Panc1 (cell line): ENCODE results near the gene MYH7. TPM values are rescaled to one million over a fixed set of nuclear protein-coding genes. Genes with fewer than 3 reads are reported as not detected.

Experiments used
- ATAC-seq: fragments of 200-7000 bp; cut with Tn5 transposase; 2 replicates; pipeline ENCODE4 v1.9.1; 2020; ENCODE audit warnings: mild to moderate bottlenecking, moderate library complexity
- BruUV-seq: library from RNA; stranded (reverse); fragments of 400-500 nt; replicated peaks from 2 replicates; lab custom pipeline; 2021; lab: Mats Ljungman, UMichigan
- CTCF ChIA-PET: fragments of 300-600 bp; sonication (Branson Sonifier 250); formaldehyde crosslinking; loops from one replicate; lab custom pipeline; 2022; ENCODE audit warnings: antibody characterized with exemption; lab: Charles Lee
- POLR2A ChIA-PET: fragments of 300-600 bp; sonication (Branson Sonifier 250); formaldehyde crosslinking; loops from one replicate; lab custom pipeline; 2022; ENCODE audit warnings: antibody characterized with exemption; lab: Charles Lee
- DNase-seq: peaks from one replicate; pipeline ENCODE4 v3.0.0-alpha.2; 2010; ENCODE audit warnings: low read depth, low spot score
- H3K27ac ChIP-seq: 2 replicates; pipeline ENCODE4 v1.5.1; 2011; ENCODE audit warnings: mild to moderate bottlenecking, low read length, inconsistent platforms
- H3K27me3 ChIP-seq: fragments of 200-500 bp; sonication (Bioruptor generic); 2 replicates; pipeline ENCODE4 v1.6.0; 2014; ENCODE audit warnings: low read length, inconsistent platforms; ENCODE audit not compliant: control insufficient read depth, insufficient read depth
- H3K36me3 ChIP-seq: fragments of 200-500 bp; sonication (Bioruptor generic); 2 replicates; pipeline ENCODE4 v1.5.1; 2014; ENCODE audit warnings: inconsistent platforms, mild to moderate bottlenecking, low read length, moderate library complexity; ENCODE audit not compliant: control insufficient read depth, insufficient read depth
- H3K4me1 ChIP-seq: 2 replicates; pipeline ENCODE4 v1.5.1; 2011; ENCODE audit warnings: inconsistent platforms, mild to moderate bottlenecking, low read length, moderate library complexity; ENCODE audit not compliant: control insufficient read depth, insufficient read depth
- H3K4me3 ChIP-seq, 2 experiments: 2 replicates each; pipeline ENCODE4 v1.5.1; 2011 to 2012; ENCODE audit warnings: low read depth in 2 of 2, low read length in 2 of 2, mild to moderate bottlenecking in 2 of 2, inconsistent platforms in 1 of 2, moderate library complexity in 1 of 2
- H3K9me3 ChIP-seq: fragments of 200-500 bp; sonication (Bioruptor generic); 2 replicates; pipeline ENCODE4 v1.5.1; 2014; ENCODE audit warnings: low read depth, mild to moderate bottlenecking, inconsistent platforms, low read length, moderate library complexity; ENCODE audit not compliant: control insufficient read depth, insufficient read depth
- CTCF ChIP-seq: fragments of 450-650 bp; IDR thresholded peaks from 2 replicates; pipeline ENCODE4 v1.5.1; 2017; ENCODE audit warnings: mild to moderate bottlenecking
- POLR2AphosphoS5 ChIP-seq: IDR thresholded peaks from 2 replicates; pipeline ENCODE4 v1.6.1; 2012; ENCODE audit warnings: mild to moderate bottlenecking, low read depth, low read length, moderate library complexity
- SIN3A ChIP-seq: IDR thresholded peaks from 2 replicates; pipeline ENCODE4 v1.6.1; 2012; ENCODE audit warnings: low read depth, mild to moderate bottlenecking, low read length, moderate library complexity, borderline replicate concordance; ENCODE audit not compliant: insufficient read depth
- TCF7L2 ChIP-seq: IDR thresholded peaks from 2 replicates; pipeline ENCODE4 v1.6.1; 2011; ENCODE audit warnings: mild to moderate bottlenecking, low read depth, low read length, inconsistent platforms
- in situ Hi-C: cut with HindIII; loops from 2 replicates; pipeline ENCODE4 v1.10.0; 2016; ENCODE audit warnings: low sequenced_read_pairs, low pct_unique_long_range_greater_than_20kb
- intact Hi-C: fragments of 100-400 bp; cut with micrococcal nuclease; formaldehyde crosslinking; loops from one replicate; pipeline ENCODE4 v1.10.0; 2022; ENCODE audit not compliant: unreplicated experiment
- total RNA-seq: library from RNA; stranded (reverse); gene quantifications from one replicate; pipeline ENCODE4 v1.2.1, GENCODE V29; 2021; ENCODE audit not compliant: unreplicated experiment
- TF ChIP-seq, protein P1 (sequence below), 2 experiments: IDR thresholded peaks; 2 replicates each; pipeline ENCODE4 v1.6.1; 2011 to 2012; ENCODE audit warnings: low read depth in 2 of 2, control low read depth in 1 of 2, low read length in 1 of 2, mild to moderate bottlenecking in 1 of 2, moderate library complexity in 1 of 2; ENCODE audit not compliant: insufficient read depth in 1 of 2

Gene MYH7
- total RNA-seq, 1 experiment from 2014 or later, result not detected

DNA sequence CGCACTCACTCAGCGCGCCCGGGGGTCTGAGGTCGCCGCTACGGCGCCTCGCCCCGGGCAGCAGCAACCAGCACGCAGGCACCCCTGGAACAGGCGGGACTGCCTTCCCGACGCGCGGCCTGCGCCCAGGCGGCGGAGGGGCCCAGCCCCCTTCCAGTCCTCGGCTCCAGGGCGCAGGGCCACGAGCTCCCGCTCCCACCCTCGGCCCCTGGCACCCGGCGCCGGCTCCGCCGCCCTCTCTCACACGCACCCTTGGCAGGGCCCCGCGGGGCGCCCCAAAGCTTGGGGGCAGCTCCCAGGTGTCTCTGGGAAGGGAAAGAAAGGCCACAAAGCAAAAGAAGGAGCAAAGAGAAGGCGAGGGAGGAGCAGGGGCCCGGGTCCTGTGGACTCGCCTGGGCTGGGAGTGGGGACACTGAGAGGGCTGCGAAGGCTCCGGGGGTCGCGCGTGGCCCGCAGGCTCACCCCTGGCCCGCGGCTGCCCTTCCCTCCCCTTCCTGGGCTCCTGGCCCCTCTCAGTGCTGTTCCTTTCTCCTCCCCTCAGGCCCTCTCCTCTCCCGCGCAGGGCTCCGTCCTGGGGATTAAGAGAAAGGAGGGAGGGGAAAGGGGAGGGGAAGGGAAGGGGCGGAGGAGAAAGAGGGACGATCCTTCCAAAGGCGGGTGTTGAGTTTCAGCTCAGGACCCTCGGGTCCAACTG, 69.6 kb downstream of the MYH7 start:
- ATAC-seq, result no peak
- no TSS peak for BruUV-seq
- in situ Hi-C loops, result no loop called here

GRCh38 chr14:23365036-23365731, 70.3 kb downstream of the MYH7 start, which contains the start of gene EFS:
TSS of gene EFS (minus strand) at chr14:23365172. CDS start at chr14:23365025, 147 bp downstream.
- H3K4me1 ChIP-seq, result no peaks in the 10 kb centered on the region
- peak within 1 kb of the TSS in 1 of 2 experiments; percentile 11; a peak in 1 of 4 replicates for H3K4me3 ChIP-seq
- intact Hi-C loops, result no loop called here
- H3K27ac ChIP-seq, result no peak within 1 kb of the TSS
- ATAC-seq (no peak), DNase-seq (no peak)
- ChIA-PET CTCF (interaction anchor here (0.6 kb wide), 1 partner anchor 124 kb away, joined by 7 read pairs; no protein-coding TSS in a partner anchor), POLR2A (no interaction called here)
- in situ Hi-C loops, result no loop called here
- BruUV-seq, result no TSS peak
- H3K27me3 ChIP-seq, result no peaks in the 10 kb centered on the region; the same call in 1 of the 2 replicates
- H3K36me3 ChIP-seq, result no peaks in the 10 kb centered on the region
- no peaks in the 10 kb centered on the region for H3K9me3 ChIP-seq
- TF ChIP-seq CTCF (no peak), POLR2AphosphoS5 (no peak), SIN3A (no peak), TCF7L2 (no peak)
- TF ChIP-seq, protein P1, sequence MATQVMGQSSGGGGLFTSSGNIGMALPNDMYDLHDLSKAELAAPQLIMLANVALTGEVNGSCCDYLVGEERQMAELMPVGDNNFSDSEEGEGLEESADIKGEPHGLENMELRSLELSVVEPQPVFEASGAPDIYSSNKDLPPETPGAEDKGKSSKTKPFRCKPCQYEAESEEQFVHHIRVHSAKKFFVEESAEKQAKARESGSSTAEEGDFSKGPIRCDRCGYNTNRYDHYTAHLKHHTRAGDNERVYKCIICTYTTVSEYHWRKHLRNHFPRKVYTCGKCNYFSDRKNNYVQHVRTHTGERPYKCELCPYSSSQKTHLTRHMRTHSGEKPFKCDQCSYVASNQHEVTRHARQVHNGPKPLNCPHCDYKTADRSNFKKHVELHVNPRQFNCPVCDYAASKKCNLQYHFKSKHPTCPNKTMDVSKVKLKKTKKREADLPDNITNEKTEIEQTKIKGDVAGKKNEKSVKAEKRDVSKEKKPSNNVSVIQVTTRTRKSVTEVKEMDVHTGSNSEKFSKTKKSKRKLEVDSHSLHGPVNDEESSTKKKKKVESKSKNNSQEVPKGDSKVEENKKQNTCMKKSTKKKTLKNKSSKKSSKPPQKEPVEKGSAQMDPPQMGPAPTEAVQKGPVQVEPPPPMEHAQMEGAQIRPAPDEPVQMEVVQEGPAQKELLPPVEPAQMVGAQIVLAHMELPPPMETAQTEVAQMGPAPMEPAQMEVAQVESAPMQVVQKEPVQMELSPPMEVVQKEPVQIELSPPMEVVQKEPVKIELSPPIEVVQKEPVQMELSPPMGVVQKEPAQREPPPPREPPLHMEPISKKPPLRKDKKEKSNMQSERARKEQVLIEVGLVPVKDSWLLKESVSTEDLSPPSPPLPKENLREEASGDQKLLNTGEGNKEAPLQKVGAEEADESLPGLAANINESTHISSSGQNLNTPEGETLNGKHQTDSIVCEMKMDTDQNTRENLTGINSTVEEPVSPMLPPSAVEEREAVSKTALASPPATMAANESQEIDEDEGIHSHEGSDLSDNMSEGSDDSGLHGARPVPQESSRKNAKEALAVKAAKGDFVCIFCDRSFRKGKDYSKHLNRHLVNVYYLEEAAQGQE (IDR thresholded peaks at IDR 0.05; ENCODE audit: insufficient read depth in 1 of 2, low read depth in 2 of 2, low read length in 1 of 2), result no peak

More for the DNA sequence above, 69.6 kb downstream of the MYH7 start:
- CTCF ChIA-PET, result interaction anchor here (0.6 kb wide), 1 partner anchor 124 kb away, joined by 7 read pairs; no protein-coding TSS in a partner anchor
- POLR2A ChIA-PET, result no interaction called here
- H3K27ac ChIP-seq, result no peak overlapping the region
- peak overlapping the region in 1 of 2 experiments; percentile 11; a peak in 1 of 4 replicates for H3K4me3 ChIP-seq
- no peaks in the 10 kb centered on the region for H3K4me1 ChIP-seq
- no peak for DNase-seq
- no peaks in the 10 kb centered on the region for H3K36me3 ChIP-seq
- intact Hi-C loops, result no loop called here
- TF ChIP-seq TCF7L2 (no peak), SIN3A (no peak), POLR2AphosphoS5 (no peak), CTCF (no peak)
- TF ChIP-seq, protein P1 (IDR thresholded peaks at IDR 0.05; ENCODE audit: insufficient read depth in 1 of 2, low read depth in 2 of 2, low read length in 1 of 2), result no peak
- no peaks in the 10 kb centered on the region for H3K9me3 ChIP-seq
- H3K27me3 ChIP-seq, result no peaks in the 10 kb centered on the region; the same call in 1 of the 2 replicates
